Right kidney (tissue), 9 donors: ENCODE measurements around the gene PRICKLE4.
A peak's percentile ranks its signal among the peaks of the same experiment; 100 is the strongest.

Experiments
- DNase-seq: peaks from one replicate; pipeline ENCODE4 v3.0.0-alpha.2; 2016
- long read RNA-seq, 8 donors: transcript quantifications; one replicate each; lab custom pipeline, GENCODE V29; 2026

The PRICKLE4 gene, protein sequence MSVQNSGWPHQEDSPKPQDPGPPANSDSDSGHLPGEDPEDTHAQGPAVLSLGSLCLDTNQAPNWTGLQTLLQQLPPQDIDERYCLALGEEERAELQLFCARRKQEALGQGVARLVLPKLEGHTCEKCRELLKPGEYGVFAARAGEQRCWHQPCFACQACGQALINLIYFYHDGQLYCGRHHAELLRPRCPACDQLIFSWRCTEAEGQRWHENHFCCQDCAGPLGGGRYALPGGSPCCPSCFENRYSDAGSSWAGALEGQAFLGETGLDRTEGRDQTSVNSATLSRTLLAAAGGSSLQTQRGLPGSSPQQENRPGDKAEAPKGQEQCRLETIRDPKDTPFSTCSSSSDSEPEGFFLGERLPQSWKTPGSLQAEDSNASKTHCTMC
- long read RNA-seq, donor 1, partial matches to known transcripts = 0 of 1 reads
- long read RNA-seq, donor 1, other reads (novel, unspliced or antisense) = 0 of 1 reads
- long read RNA-seq, donor 2 = 0 reads
- long read RNA-seq, donor 3 = 0 reads
- long read RNA-seq, donor 4, partial matches to known transcripts = 0 of 1 reads
- long read RNA-seq, donor 4, other reads (novel, unspliced or antisense) = 0 of 1 reads
- long read RNA-seq, donor 5 = 0 reads
- long read RNA-seq, donor 6 = 0 reads
- long read RNA-seq, donor 7, partial matches to known transcripts = 0 of 1 reads
- long read RNA-seq, donor 7, other reads (novel, unspliced or antisense) = 0 of 1 reads
- long read RNA-seq, donor 8 = 0 reads

DNA sequence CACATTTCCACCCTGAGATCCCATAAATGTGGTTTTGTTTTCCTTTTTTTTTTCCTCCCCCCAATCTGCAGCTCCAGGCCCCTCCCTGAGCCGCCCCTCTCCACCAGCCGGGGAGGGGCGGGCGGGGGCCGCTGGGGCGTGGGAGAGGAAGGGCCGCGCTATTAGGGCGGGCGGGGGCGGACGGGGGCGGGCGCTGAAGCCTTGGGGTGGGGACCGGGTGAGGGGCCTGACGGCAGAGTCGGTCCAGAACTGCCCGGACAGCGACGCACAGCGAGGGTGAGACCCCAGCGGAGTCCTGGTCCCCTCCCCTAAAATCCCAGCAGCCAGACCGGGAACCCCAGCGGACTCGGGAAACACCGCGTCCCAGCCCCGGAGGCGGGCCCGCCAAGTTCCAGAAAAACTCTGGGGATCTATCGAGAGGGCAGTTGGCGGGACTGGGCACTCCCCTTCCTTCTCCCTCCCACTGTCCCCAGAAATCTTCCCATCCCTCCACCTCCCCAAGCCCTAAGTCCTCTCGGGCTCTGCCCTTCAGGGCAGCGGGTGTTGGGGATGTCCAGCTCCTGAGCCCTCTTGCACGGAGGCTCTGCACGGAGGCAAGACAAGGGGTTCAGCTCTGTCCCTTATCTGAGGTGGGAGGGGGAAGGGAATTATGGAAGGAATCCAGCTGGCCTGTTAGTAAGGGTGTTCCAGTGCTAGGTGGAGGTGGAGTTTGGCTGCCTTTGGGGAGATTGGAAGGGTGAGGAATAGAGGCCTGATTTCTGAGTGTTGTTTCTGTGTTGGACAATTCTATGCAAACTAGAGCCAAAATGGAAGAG is at the start of gene PRICKLE4:
Gene PRICKLE4, plus strand, starts transcription at position 232 of the 815 bp plus-strand sequence. CDS start 2,692 bp downstream, outside the sequence.
- peak; percentile 66 for DNase-seq

DNA sequence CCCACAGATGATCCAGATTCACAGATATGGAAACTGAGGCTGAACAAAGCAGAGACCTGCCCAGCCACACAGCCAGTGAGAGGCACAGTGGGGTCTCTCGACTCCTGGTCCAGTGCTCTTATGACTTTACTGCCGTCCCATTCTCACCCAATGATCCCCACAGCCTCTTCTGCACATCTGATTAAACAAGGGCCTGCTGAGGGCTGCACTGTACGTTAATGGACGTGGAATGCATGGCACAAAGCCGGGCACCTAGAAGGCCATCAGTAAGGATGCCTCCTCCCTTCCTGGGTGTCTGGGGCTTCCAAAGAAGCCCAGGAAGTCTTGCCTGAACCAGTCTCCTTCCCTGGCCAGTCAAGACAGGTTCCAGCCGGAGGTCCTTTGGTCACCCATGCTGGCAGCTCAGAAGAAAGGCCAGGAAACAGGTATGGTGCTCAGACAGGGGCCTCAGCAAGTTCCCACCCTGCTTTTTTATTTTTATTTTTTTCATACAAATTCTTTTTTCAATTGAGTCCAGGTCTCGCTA is 49.0 kb upstream of the PRICKLE4 start:
- no peak for DNase-seq

DNA sequence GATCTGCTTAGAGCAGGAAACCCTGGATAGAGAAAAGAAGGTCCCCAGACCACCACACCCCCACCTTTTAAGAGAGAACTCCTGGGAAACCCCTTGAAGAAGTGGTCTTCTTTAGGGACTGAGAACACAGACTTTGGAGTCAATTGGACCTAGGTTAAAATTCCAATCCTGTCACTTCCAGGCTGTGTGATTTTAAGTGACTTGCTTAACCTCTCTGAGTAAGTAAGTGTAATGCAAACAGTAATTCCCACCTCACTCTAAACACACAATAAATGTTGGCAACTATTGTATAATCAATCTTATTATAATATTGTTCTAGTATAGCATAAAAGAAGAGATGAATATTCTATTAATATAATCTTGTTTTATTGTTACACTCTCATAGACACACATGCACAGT is 48.4 kb upstream of the PRICKLE4 start:
- DNase-seq = no peak

DNA sequence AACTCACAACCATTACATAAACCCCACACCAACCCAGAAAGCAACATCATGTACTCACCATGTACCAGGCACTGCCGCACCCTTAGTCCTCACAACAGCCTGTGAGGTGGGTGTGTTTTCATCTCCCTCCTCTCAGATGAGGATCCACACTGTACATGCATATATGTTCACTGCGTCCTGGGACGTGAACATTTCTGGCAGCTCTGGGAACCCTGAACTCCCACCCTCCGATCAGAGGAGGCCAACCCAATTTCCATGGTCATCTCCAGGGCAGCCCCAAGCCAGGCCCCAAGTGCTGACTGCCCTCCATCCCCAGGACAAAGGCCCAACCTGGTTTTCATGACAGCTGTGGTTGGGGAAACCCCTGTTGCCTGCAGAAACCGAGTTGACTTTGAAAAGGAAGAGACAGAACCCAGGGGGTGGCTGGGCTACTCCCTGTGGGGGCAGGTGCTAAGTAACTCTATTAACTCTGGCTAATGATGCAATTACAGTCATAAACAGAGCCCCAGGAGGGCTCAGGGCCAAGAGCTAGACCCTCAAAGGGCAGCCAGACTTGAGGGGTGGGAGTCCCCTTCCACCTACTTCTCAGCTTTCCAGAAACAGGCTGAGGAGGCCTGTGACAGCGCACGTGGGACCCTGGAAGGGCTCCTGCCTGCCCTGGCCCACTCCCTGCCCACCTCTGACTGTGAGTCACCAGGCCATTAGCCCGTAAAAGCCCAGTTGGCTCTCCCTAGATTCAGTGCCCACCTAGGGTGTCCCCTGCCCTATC is 47.8 kb upstream of the PRICKLE4 start:
- peak; percentile 39 for DNase-seq

DNA sequence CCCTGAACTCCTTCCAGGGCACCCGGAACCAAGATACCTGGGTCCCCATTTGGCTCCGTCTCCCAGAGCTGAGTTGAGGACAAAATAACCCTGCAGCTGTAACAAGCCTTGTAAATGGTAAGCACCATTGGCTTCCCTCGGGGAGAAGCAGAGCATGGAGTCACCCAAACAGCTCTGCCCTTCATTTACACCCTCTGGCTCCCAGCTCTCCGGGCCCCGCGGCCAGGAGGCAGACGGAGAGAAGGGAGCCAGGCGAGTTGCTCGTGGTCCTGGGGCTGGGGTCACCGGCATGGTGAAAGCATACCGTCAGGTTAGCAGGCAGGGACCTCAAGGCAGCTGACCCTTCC is 47.2 kb upstream of the PRICKLE4 start:
- no peak for DNase-seq

DNA sequence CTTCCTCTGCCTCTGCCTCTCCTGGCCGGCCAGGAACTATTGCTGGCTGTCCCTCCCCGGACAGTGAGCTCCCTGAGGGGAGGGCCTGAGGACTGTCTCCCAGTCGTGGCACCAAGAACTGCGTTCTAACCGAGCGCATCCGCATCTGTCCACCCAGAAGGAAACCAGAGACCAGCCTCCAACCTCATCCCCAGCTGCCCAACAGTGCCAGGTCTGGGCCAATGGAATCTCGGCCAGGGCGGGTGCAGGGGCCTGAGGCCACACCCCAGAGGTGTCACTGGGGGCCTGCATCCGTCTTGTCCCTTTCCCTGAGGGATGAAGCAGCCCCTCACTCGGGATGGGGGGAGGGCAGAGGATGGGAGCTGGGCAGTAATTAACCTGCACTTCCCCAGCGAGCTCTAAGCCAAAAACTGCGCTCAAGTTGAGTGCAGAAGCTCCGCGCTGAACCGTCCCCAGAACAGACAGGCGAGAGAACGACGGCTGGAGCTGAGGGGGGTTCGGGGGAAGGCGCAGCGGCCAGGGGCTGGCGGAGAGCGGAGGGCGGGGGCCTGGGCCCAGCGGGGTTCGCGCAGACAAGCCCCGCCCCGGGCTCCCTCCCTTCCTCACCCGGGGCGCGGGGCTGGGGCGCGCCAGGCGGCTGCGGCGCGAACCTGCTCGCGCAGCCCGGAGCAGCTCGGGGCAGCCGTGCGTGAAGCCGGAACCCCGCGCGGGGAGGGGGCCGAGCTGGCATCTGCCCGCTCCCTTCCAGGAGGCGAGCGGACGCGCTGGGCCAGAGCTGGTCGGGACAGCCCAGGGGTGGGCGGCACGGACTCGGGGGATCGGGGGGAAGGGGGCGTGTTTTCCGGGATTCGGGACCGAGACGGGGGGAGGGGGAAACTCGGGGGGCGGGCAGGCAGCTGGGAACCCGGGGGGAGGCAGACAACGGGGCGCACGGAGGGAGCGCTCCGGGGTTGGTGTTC is 46.6 kb upstream of the PRICKLE4 start:
- peak; percentile 77 for DNase-seq

DNA sequence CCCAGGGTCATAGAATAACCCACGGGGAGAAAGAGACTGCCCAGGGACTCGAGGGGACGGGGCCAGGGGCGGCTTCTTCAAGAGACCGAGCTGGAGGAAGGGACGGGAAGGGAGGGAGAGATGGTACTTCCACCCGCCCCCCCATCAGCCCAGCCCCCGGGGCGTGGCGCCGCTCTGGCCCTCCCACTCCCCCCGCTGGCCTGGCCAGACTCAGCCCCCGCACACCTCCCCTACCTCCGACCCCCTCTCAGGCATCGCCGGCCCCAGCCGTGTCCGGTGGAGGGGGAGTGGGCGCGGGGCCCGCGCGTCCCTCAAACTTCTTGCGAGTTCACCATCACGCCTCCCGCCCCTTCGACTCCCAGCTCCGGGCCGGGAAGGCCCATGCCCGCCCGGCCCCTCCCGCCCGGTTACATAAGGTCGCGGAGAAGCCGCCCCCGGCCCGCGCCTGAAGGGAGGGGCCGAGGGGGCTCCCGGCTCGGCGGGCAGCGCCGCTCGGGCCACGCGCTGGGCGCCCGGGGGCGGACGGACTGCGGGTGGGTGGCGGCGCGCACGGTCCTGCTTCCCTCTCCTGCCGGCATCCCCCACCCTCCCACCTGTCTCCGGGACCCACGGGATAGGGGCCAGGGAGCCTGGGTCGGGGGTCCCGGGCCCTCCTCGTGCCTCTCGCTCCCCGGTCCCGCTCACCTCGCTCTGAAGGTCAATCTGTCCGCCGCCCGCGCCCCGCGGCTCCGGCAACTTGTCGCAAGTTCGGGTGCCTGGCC is 45.7 kb upstream of the PRICKLE4 start:
- peak; percentile 75 for DNase-seq

DNA sequence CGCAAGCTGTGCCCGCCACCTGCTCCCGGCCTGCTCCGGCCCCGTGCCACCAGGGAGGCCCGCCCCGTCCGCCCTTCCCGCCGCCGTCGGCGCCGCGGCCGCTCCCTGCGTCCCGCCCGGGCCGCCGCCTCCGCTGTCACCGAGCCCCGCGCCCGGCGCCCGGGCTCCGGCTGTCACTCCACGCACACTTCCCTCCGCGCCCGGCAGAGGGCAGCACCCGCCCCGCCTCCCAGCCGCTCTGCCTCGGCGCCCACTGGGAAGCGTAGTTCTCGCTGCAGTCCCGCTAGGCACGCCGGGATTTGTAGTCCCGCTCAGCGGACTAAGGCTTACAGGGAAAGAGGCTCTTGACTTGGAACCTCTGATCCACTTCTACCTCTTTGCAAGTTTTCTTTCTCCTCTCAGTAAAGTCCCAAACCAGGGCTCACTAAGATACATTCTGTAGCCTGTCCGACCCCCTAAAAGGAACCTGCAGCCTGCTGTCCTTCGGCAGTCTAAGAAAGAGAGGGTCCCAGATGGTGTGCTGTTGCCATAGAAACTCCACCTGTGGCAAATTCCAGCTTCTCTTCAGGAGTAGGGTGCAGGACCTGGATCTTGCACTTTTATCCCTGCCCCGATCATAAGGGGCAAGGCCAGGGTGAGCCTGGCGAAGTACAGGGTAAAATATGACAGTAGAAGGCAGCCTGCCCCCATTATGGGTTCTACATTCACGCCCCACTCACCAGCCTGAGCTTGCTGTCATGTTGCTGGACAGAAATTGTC is 45.0 kb upstream of the PRICKLE4 start, which contains the start of gene TFEB:
Gene TFEB, minus strand, starts transcription at position 182 of the 759 bp plus-strand sequence. CDS start 44,395 bp downstream, outside the sequence.
- no peak for DNase-seq

DNA sequence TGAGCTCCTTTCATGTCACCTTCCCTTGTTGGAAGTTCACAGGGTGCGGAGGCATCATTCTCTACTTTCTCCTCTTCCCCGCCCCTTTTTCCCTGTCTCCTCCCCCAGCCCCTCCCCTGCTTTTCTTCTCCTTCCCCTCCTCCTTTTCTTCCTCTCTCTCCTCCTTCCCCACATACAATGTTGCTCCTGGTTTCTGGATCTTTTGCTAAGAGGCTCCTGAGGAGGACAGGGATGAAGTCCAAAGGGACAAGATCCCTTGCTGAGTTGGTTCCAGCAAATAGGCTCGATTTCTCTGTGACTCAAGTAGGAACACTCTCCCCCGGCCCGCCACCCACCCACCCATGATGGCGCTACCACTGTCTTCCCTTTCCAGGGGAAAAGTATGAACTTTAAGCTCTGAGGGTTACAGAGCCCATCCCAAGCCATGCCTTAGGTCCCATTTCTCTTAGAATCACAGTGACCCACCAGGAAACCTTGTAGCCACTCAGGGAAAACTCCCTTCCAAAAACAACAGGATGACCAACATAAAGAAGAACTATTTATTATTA is 44.3 kb upstream of the PRICKLE4 start:
- no peak for DNase-seq

DNA sequence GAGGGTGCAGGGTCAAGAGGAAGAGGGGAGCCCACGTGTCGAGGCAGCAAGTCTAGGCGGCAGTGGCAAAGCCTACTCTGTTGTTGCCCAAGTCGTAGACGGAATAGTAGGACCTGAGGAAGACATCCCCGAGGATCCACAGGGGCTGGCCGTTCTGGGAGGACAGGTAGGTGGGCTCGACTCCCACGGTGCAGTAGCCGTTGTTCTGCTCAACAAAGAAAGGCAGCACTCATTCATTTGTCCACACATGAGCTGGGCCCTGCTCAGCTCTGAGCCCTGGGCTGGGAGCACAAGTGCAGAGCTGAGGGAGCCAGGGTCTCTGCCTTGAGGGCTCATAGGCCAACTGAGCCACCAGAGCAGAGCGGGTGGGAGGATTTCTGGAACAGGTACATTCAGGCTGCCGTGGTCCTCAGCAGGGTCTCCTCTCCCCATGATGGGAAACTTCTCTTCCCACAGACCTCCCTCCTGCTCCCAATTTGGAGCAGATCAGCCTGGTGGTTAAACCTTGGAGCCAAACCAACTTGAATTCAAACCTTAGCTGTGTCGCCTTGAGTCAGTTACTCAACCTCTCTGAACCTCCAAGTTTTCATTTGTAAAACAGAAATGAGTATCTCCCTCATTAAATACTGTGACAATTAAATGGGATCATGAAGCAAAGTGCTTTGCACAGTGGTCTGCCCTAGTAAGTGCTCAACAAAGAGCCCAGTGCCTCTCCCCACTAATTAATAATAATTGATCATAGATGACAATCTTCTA is 43.6 kb upstream of the PRICKLE4 start:
- DNase-seq = no peak

DNA sequence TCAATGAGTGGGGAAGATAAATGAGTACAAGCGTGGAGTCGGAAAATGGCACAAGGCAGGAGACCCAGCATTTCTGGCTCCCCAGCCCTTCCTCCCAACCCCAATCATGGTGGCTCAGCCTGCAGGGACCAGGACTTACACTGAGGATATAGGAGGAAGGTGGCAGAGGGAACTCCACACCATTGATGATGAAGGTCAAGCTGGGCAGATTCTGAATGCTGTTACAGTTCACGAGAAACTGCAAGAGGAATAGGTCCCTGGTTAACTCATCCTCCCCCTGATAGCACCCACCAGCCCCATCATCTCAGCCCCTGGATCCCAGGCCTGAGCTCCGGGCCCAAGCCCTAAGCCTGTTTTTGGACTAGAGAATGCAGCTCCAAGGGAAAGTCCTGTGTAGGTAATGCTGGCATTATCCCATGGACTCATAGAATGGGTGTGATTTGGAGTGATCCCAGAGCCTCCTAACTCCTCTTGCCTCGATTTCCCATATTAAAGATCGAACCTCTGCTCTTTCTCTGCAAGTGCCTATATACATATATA is 42.9 kb upstream of the PRICKLE4 start:
- DNase-seq = no peak

DNA sequence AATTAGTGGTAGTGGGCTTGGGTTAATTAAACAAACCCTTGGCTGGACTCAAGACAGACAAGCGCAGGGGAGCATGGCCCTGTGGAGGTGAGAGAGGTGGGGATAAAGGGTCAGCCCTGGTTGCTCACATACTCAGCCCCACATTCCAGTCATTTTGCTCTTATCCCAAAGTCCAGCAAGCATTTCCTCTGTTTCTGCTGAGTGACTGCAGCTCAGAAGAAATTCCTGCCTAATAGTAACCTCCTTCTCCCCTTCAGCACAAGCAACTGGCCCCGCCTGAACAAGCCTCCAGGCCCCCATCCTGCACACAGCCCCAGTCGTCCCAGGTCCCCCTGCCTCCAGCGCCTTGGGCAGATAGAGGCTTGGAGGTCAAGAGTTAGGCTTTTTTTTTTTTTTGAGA is 41.5 kb upstream of the PRICKLE4 start:
- DNase-seq = no peak

DNA sequence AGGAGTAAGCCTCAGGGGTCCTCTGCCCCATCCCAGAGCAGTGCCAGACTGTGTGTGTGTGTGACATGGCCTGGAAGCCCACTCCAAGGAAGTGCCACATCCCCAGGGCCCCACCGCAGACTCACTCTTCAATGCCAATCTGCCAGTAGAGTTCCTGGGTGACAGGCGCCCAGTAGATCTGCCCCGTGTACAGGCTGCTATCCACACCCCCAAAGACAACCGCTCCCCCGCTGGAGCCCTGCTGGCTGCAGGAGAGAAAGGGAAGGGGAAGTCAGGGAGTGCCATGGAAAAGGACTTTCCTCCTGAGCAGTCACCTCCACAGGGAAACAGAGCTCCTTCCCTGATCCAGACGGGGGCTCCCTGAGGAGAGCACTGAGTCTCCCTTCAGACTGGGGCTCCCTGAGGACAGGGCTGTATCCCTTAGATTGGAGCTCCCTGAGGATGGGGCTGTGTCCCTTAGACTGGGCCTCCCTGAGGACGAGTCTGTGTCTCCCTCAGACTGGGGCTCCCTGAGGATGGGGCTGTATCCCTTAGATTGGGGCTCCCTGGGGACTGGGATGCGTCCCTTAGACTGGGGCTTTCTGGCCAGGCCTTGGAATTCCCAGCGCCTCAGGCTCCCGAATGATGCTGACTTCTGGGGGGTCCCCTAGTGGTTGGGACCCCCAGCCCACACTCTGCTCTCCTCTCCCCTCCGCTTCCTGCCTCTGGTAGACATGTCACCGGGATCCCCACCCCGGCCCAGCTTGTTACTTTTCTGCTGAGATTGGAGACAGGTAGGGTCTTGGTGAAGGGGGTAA is 40.0 kb upstream of the PRICKLE4 start:
- DNase-seq = no peak

DNA sequence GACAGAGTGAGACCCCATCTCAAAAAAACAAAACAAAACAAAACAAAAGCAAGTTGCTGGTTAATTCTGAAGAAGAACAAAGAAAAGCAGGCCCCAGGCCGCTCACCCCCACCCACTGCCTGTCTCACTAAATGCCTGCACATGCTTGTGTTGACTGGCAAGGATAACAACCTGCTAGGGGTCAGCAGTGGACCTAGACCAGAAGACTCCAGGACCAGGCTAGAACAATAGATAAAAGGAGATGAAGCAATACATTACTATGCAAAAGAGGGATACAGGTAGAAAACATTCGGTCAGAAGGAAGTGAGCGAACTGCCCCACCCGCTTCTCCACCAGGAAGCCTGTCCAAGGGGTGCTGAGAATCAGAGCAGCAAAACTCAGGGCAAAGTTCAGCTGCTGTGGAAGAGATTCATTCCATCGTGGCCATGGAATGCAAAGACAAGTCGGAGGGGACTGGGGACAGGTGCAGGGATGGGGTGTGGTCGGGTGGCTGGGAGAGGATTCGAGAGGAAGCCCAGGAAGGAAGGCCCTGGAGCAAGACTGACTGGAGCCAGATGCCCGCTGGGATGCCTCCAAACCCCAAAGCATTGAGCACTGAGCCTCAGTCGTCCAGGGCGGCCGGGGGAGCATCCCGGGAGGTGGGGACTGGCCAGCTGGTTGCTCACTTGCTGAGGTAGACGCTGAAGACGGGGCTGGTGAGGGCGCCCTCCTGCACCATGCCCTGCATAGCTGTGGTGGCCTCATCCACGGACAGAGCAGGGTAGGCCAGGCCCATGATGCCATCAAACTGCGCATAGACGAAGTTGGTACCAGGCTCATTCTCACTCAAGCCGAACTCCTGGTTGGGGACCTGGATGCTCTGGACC is 38.7 kb upstream of the PRICKLE4 start:
- no peak for DNase-seq

DNA sequence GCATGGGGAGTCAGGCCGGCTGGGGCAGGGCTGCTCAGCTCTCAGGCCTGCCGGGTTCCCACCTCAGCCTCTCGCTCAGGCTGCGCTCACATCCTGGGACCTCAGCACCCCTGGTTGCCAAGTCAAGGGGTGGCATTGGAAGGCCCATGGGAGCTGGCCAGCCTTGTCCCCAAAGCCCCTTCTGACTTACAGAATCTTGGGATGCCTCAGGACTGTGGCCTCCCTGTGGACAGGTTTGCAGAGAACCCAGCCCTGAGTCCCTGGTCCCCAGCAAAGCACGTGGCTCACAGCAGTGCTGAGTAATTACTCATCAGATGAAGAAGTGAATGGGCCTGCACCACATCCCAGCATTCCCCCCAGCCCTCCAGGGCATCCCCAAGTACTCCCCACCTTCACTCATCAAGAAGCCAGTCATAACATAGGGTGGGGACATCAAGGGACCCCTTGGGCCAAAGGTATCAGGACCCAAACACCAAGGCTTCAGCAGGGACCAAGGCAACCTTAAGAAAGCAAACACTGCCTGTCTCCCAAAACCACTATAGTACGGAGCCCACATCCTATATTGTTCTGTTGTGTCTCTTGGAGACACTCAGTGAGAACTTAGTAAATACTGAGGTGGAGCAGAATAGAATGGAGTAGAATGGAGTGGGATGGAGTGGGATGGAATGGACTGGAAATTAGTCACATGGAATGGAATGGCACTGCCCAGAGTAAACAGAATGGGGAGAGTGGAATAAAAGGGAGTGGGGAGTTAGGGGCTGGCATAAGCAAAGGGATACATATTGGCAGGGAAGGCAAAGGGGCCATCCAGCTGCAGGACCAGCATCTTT is 37.0 kb upstream of the PRICKLE4 start:
- DNase-seq = no peak
